ENCODE measurements around the gene SH3RF1. TPM values are rescaled to one million over a fixed set of nuclear protein-coding genes. Genes with fewer than 3 reads are reported as not detected.

SH3RF1 gene
- total and polyA plus RNA-seq, 4 donors, result 1.8 to 7.9 (median 3.5) TPM

GRCh38 chr4:169286562-169287301 lies 16.0 kb upstream of the SH3RF1 start:
- H3K27me3 ChIP-seq (ENCODE audit: control insufficient read depth in 4 of 4, insufficient read depth in 4 of 4, low read length in 3 of 4), result no peaks in the 10 kb centered on the region
- 94% methylated on average over 3 of the region's 3 CpGs for WGBS
- no peaks in the 10 kb centered on the region for H3K4me1 ChIP-seq (ENCODE audit: control insufficient read depth in 4 of 4, insufficient read depth in 4 of 4, low read length in 3 of 4)
- TF ChIP-seq ZBTB33 (IDR thresholded peaks at IDR 0.05), result no peak
- no peak for TF ChIP-seq EGR1 (IDR thresholded peaks at IDR 0.05; ENCODE audit: low read depth in 2 of 2)
- TF ChIP-seq GABPA (IDR thresholded peaks at IDR 0.05 in 1 of 2, conservative IDR thresholded peaks at IDR 0.05 in 1 of 2), result no peak
- no peak for TF ChIP-seq REST (IDR thresholded peaks at IDR 0.05)
- TF ChIP-seq RAD21 (IDR thresholded peaks at IDR 0.05), result no peak
- TF ChIP-seq CTCF (IDR thresholded peaks at IDR 0.05; ENCODE audit: low read depth, low read length, missing input control), result no peak
- no peak for TF ChIP-seq NR2F2 (IDR thresholded peaks at IDR 0.05)
- no peak for TF ChIP-seq HNF4G (IDR thresholded peaks at IDR 0.05)
- no peak for TF ChIP-seq HNF4A (conservative IDR thresholded peaks at IDR 0.05)
- no peak for TF ChIP-seq YY1 (IDR thresholded peaks at IDR 0.05)
- TF ChIP-seq RXRA (IDR thresholded peaks at IDR 0.05), result no peak
- TF ChIP-seq FOXA1 (IDR thresholded peaks at IDR 0.05), result no peak
- no peak for TF ChIP-seq ATF3 (IDR thresholded peaks at IDR 0.05)
- no peaks in the 10 kb centered on the region for H3K36me3 ChIP-seq (ENCODE audit: control insufficient read depth in 4 of 4, insufficient read depth in 3 of 4, low read depth in 1 of 4, low read length in 3 of 4)
- H3K9me3 ChIP-seq (ENCODE audit: control insufficient read depth in 4 of 4, low read length in 3 of 4), result no peaks in the 10 kb centered on the region
- no peak for DNase-seq (ENCODE audit: low spot score)
- no peak overlapping the region for H3K27ac ChIP-seq (ENCODE audit: low read depth in 1 of 2, low read length in 2 of 2)
- no peak overlapping the region for H3K9ac ChIP-seq (ENCODE audit: low read depth in 1 of 2, low read length in 2 of 2)
- H3K4me3 ChIP-seq (ENCODE audit: low read depth in 1 of 3, low read length in 3 of 3), result no peak overlapping the region

- no peaks in the 10 kb centered on the region for H3K4me1 ChIP-seq (ENCODE audit: control insufficient read depth in 4 of 4, insufficient read depth in 4 of 4, low read length in 3 of 4)
- H3K36me3 ChIP-seq (ENCODE audit: control insufficient read depth in 4 of 4, insufficient read depth in 3 of 4, low read depth in 1 of 4, low read length in 3 of 4), result no peaks in the 10 kb centered on the region
- no peak overlapping the region for H3K9ac ChIP-seq (ENCODE audit: low read depth in 1 of 2, low read length in 2 of 2)
- no peak overlapping the region for H3K4me3 ChIP-seq (ENCODE audit: low read depth in 1 of 3, low read length in 3 of 3)
- WGBS, result 93% methylated on average over 4 of the region's 4 CpGs
- H3K27me3 ChIP-seq (ENCODE audit: control insufficient read depth in 4 of 4, insufficient read depth in 4 of 4, low read length in 3 of 4), result no peaks in the 10 kb centered on the region
- H3K27ac ChIP-seq (ENCODE audit: low read depth in 1 of 2, low read length in 2 of 2), result no peak overlapping the region
- H3K9me3 ChIP-seq (ENCODE audit: control insufficient read depth in 4 of 4, low read length in 3 of 4), result no peaks in the 10 kb centered on the region
- DNase-seq (ENCODE audit: low spot score), result no peak
- no peak for TF ChIP-seq REST (IDR thresholded peaks at IDR 0.05)
- no peak for TF ChIP-seq TAF1 (conservative IDR thresholded peaks at IDR 0.05)
- TF ChIP-seq FOXA2 (IDR thresholded peaks at IDR 0.05), result no peak
- TF ChIP-seq HNF4A (conservative IDR thresholded peaks at IDR 0.05), result no peak
- TF ChIP-seq SP1 (IDR thresholded peaks at IDR 0.05), result no peak
- TF ChIP-seq EGR1 (IDR thresholded peaks at IDR 0.05; ENCODE audit: low read depth in 2 of 2), result no peak
- no peak for TF ChIP-seq RXRA (IDR thresholded peaks at IDR 0.05)
- TF ChIP-seq FOXA1 (IDR thresholded peaks at IDR 0.05), result no peak
- no peak for TF ChIP-seq MAX (IDR thresholded peaks at IDR 0.05)
- no peak for TF ChIP-seq ZBTB33 (IDR thresholded peaks at IDR 0.05)
- no peak for TF ChIP-seq NR2F2 (IDR thresholded peaks at IDR 0.05)
Observed at GRCh38 chr4:169283114-169283509, 12.4 kb upstream of the SH3RF1 start.

Data from liver (tissue), 9 donors.